Fibroblast of the conjunctiva (primary cell): ENCODE results near the gene FIGN.

Experiments used
- DNase-seq: peaks from one replicate; pipeline ENCODE4 v3.0.0-alpha.2; 2010; ENCODE audit warnings: low read depth

FIGN gene

GRCh38 chr2:163612332-163612731, 123.5 kb downstream of the FIGN start:
- DNase-seq = no peak

- DNase-seq = no peak
Measured at GRCh38 chr2:163611557-163611906, 124.3 kb downstream of the FIGN start.

GRCh38 chr2:163610817-163611556, 124.8 kb downstream of the FIGN start:
- no peak for DNase-seq

GRCh38 chr2:163607630-163608029, 128.2 kb downstream of the FIGN start:
- DNase-seq = no peak

GRCh38 chr2:163606878-163607277, 128.9 kb downstream of the FIGN start:
- DNase-seq = no peak

GRCh38 chr2:163605779-163606178, 130.0 kb downstream of the FIGN start:
- no peak for DNase-seq

- no peak for DNase-seq
Measured at GRCh38 chr2:163604941-163605555, 130.8 kb downstream of the FIGN start.

- no peak for DNase-seq
Measured at GRCh38 chr2:163602196-163602595, 133.6 kb downstream of the FIGN start.

- DNase-seq = no peak
Measured at GRCh38 chr2:163601377-163601776, 134.4 kb downstream of the FIGN start.

- no peak for DNase-seq
Measured at GRCh38 chr2:163600801-163601200, 135.0 kb downstream of the FIGN start.

GRCh38 chr2:163595028-163595427, 140.8 kb downstream of the FIGN start:
- no peak for DNase-seq

GRCh38 chr2:163594497-163594896, 141.3 kb downstream of the FIGN start:
- DNase-seq = no peak

- no peak for DNase-seq
Measured at GRCh38 chr2:163593982-163594381, 141.8 kb downstream of the FIGN start.

GRCh38 chr2:163592954-163593622, 142.7 kb downstream of the FIGN start:
- DNase-seq = no peak

GRCh38 chr2:163591461-163591860, 144.3 kb downstream of the FIGN start:
- DNase-seq = no peak

- no peak for DNase-seq
Measured at GRCh38 chr2:163580757-163581156, 155.1 kb downstream of the FIGN start.

- DNase-seq = no peak
Measured at GRCh38 chr2:163574309-163574708, 161.5 kb downstream of the FIGN start.

- no peak for DNase-seq
Measured at GRCh38 chr2:163573652-163574051, 162.2 kb downstream of the FIGN start.

- no peak for DNase-seq
Measured at GRCh38 chr2:163572850-163573249, 163.0 kb downstream of the FIGN start.

- no peak for DNase-seq
Measured at GRCh38 chr2:163571423-163572102, 164.2 kb downstream of the FIGN start.

GRCh38 chr2:163570391-163570790, 165.4 kb downstream of the FIGN start:
- no peak for DNase-seq

GRCh38 chr2:163565192-163565591, 170.6 kb downstream of the FIGN start:
- DNase-seq = no peak

- DNase-seq = no peak
Measured at GRCh38 chr2:163564236-163564635, 171.6 kb downstream of the FIGN start.
